Pulmonary artery endothelial cell (primary cell): ENCODE data around the gene CMTM5. TPM values are rescaled to one million over a fixed set of nuclear protein-coding genes. Genes with fewer than 3 reads are reported as not detected.

ENCODE experiments used
- DNase-seq: peaks from one replicate; pipeline ENCODE4 v3.0.0-alpha.2; 2011; ENCODE audit warnings: low read depth, low spot score
- total RNA-seq: library from RNA; depleted of rRNA; stranded (reverse); fragments of >200 nt; gene quantifications from 2 replicates; pipeline ENCODE4 v1.2.3, GENCODE V29; 2014

CMTM5 gene, protein sequence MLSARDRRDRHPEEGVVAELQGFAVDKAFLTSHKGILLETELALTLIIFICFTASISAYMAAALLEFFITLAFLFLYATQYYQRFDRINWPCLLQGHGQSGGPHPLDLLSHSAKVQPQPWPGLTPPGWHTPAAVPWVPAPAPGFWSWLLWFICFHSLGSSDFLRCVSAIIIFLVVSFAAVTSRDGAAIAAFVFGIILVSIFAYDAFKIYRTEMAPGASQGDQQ
- not detected in 2 replicates for total RNA-seq

DNA sequence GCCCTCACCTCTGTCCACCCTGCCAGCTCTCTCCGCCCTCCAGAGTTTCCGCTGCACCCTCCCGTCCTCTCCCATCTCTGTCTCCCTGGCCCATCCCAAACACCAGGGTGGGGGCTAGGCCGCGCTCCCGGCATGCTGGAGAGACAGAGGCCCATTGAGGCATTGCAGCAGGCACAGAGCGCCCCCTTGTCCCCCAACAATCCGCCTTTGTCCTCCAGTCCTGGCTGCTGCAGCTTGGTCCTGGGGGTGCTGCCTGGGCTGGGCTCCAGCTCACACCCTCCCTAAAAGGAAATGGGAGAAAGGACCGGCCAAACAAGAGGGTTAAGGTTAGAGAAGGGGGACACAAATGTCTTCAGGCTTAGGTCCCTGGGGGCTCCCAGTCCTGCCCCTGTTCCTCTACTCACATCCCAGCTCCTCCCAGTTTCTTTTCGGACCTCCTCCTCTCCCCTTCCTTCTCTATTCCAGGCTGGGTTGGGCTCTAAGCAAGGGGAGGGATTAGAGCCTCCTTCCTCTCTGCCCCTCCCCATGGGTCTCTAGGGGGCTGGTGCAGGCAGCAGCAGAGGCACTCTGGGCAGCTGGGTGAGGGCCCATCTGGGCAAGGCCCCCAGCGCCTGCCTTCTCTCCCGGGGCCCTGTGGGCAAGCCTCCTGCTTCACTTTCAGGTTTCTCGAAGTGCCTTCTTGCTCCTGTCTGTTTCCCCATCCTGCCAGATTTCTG, at the start of gene CMTM5:
CMTM5 (plus strand) TSS at position 565 of the 716 bp plus-strand sequence. CDS start 206 bp downstream, outside the sequence.
- DNase-seq, result no peak

DNA sequence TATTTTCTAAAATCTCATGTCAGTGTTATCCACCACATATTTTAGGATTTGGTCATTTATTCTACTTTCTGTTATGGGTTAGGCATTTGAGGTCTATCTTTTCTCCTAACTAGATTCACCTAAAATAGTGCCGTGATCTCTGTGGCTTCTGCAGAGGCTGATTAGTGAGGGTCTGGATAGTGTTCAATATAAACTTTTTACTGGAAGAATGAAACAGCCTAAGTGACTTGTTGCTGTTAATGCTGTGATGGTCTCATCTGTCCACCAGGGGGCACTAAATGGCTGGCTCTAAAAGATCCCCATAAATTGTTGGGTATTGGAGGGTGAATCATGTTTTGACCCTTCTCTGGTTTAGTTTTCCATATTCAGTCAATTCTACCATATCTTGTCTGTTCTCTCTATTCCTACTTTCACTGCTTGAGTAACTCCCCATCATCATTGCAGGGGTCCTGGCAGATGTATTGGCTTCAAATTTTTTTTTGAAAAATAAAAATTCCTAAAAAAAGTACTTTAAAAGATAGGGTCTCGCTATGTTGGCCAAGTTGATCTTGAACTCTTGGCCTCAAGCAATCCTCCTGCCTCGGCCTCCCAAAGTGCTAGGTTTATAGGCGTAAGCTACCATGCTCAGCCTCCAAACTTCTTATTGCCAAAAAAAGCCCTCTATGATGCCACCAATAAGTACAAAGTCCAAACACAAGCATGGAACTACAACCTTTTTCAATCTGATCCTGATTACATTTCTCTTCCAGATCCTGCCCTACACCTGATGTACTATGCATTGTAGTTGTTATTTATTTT, 48.7 kb upstream of the CMTM5 start:
- DNase-seq, result peak; percentile 41

DNA sequence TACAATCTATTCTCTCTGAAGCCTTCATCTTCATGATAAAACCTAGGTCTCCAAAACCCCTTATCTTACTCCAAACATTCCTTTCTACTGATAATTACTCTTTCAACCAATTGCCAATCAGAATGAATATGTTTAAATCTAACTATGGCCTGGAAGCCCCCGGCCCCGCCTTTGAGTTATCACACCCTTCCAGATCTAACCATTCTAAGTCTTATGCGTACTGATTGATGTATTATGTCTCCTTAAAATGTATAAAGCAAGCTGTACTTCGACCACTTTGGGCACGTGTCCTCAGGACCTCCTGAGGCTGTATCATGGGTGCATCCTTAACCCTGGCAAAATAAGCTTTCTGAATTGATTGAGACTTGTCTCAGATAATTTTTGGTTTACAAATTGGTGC, 41.2 kb upstream of the CMTM5 start:
- DNase-seq, result no peak

DNA sequence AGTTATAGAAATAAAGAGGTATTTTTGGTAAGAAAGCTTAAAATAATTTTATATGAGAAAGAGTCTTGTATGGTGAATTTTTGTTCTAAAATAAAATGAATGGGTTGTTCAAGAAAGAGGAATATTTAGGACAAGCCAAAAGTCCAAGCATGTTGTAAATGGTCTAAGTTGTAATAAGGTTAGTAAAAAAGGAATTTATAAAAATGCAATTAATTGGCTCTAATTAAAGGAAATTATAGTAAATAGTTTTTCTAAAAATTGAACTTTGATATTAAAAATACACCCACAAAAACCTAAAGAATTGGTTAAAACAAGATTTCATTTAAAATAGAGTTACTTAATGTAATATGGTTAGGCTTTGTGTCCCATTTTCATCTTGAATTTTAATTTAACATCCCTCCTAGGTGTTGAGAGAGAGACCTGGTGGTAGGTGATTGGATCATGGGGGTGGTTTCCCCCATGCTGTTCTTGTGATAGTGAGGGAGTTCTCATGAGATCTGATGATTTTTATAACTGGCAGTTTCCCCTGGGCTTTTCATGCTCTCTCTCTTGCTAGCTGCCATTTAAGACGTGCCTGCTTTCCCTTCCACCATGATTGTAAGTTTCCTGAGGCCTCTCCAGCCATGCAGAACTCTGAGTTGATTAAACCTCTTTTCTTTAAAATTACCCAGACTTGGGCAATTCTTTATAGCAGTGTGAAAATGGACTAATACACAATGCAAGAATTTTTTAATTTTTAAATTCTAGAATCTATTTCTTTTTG, 37.2 kb upstream of the CMTM5 start:
- DNase-seq, result no peak

DNA sequence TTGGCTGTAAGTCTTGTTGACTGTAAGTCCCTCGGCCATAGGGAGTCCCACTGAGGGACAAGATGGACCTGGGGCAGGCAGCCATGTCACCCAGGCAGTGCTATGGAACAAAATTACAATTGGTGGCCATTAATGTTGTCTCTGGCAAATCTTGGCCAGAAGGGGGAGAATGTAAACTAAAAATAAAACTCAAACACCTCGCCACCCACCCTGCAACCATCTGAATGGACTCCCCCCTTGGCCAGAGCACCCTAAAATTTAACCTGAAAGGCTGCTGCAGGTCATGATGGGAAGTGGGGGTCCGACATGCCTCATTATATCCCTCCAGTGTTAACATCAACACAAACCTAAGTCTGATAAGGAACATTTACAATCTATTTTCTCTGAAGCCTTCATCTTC, 32.4 kb upstream of the CMTM5 start:
- no peak for DNase-seq

DNA sequence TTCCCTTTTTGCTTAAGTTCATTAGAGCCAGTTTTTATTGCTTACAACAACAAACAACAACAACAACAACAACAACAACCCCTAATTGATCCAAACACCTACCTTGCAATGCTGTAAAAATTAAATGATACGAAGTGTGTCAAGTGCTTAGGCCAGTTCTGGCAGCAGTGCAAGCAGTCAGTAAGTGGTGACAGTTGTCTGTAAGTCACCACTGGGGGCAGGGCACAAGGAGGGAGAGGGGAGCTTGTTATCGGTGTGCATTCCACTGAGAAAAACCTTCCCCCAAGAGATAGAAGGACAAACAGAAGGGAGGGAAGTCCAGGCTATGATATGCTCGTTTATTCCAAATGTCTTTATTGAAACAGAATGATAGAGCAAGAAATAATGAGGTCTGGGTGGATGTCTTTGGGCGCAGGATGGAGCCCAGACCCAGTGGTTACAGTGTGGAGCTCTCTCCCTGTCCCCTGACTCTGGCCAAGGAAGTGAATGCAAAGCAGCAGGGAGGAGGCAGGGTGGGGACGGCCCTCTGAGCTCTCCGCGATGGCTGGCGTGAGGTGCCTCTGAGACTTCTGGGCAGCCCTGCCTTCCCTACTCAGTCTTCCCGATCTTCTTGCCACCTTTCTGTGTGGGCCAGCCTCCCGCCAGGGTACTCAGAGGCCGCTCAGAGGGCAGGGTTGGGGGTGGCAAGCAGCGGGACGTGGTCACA, 30.7 kb upstream of the CMTM5 start:
- no peak for DNase-seq

DNA sequence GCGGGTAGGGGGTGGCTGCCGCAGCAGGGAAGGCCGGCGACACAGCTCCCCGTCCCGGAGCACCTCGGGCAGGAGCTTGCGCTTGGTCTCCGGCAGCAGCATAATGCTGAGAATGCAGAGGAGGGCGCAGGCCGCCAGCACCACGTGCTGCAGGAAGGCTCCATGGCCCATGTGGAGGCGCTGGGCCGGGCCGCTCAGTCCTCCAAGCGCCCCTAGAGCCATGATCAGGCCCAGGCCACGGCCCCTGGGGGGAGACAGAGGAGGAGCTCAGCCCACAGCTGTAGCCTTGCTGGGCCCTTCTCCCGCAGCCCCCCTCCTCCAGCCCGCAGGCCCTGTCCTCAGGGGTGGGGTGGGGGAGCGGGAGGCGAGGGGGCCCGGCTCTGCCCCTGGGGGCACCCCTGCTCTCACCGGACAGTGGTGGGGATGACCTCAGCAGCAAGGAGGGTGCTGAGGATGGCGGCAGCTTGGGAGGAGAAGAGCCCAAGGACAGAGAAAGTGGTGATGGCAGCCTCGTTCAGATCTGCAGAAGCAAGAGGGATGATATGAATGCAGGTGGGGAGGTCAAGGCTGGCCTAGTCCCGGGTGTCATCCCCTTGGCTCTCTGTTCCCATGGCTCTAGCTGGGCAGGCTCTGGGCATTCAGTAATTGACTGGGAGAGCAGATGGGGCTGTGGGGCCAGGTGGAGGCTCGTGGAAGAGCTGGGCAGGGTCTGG, 30.0 kb upstream of the CMTM5 start:
- no peak for DNase-seq

DNA sequence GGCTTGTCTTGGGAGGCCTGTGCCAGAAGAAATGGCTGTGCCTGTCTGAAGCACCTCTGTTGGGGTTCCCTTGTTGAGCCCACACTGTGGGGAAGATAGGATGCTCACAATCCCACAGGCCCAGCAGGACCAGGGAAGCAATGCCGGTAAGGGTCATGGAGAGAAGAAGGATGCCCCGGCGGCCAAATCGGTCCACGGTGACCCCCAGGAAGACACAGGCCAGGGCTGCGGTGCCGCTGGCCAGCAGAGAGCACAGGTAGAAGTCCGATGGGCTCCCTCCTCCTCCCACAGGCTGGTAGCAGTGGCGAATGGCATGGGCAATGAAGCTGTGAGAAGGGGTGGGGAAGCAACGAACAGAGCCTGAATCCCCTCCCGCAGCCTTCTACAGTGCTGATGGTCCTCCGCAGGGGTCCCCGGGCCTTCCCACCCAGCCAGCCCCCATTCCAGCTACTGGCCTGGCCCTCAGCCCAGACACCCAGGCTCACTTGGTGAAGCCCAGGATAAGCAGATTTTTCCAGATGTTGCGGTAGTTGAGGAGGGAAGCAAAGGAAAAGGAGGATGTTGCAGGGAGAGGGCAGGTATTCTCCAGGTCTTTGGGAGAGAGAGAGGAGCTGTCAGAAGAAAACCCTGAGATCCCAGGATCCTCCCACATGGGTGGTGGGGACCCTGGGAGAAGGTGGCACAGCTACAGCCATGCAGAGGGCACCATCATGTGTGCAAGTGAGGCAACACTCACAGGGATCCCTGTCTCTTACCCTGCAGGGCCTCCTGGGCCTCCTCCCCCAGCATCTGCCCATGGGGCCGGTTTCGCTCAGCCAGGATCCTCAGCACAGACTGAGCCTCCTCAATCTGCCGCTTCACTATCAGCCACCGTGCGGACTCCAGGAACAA, 29.2 kb upstream of the CMTM5 start:
- no peak for DNase-seq

DNA sequence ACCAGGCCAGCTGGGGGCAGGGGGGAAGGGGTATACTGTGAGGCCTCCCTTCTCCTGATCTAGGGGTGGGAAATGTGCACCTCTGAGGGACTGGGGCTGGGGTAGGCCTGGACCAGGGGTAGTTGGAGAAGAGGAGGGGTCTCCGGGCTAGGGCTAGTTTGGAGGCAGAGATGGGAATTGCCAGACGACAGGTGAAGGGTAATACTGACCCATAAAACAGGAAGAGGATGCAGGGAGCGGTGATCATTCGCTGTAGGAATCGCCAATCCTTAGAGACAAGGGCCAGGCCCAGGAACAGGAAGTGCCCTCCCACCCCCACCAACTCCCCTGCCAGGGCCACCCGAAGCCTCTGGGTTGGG, 28.6 kb upstream of the CMTM5 start:
- no peak for DNase-seq

DNA sequence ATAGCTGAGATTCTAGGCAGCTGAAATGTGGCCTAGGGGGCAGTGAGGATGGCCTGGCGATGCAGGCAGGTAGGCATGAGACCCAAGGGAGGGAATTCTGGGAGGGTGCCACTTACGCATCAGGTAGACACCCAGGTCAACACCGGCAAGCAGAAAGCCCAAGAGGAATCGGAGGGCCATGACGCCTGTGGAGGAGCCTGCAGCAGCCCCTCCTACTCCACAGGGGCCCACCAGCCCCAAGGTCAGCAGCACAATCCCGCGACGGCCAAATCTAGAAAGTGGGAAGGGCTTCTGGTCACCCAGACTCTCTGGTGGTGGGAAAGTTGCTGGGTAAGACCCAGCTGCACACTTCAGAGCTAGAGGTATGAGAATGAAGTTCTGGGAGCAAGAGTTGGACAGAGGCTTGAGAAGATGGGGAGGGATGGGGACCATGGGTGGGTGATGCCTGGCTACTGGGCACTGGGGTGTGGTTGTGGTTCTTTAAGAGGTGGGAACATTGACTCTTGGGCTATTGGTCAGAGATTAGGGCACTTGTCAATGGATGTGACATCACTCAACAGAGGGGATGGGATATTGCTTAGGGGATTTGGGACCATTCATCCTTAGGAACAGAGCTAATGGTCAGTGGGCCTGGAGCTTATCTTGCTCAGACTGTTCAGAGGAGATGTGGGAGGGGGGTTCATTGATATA, 27.5 kb upstream of the CMTM5 start:
- DNase-seq, result no peak

DNA sequence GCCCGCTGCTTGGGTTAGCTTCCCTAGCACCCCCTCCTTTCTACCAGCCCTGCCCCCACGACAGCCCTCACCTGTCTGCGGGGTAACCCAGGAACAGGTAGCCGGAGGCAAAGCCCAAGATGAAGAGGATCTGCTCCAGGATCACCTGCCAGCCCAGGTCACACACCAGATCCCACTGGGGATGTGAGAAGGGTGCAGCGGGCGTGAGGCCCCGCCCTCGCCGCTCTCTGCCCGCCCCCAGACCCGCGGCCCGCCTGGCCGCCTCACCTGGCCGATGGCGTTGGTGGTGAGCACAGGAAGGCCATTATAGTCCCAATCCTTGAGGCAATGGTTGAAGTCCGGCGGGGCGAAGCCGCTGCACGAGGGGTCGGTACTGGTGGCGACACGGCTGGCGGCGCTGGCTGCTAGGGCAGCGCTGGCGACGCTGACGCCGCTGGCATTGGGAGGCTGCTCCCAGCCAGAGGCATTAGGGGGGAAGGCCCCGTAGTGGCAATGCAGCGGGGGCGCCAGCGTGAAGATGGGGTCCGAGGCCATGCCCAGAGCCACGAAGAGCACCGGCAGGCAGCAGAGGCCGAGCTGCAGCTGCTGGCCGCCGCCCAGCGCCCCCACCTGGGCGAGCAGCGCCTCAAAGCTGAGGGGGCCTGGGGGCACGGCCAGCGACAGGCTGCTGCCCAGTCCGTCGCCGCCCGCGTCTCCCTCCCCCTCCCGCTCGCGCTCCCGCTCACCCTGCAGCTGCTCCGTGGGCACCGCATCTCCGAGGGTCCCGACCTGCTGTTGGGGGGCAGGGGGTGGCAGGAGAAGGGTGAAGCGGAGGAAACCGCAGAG, 25.0 kb upstream of the CMTM5 start:
- DNase-seq, result no peak

DNA sequence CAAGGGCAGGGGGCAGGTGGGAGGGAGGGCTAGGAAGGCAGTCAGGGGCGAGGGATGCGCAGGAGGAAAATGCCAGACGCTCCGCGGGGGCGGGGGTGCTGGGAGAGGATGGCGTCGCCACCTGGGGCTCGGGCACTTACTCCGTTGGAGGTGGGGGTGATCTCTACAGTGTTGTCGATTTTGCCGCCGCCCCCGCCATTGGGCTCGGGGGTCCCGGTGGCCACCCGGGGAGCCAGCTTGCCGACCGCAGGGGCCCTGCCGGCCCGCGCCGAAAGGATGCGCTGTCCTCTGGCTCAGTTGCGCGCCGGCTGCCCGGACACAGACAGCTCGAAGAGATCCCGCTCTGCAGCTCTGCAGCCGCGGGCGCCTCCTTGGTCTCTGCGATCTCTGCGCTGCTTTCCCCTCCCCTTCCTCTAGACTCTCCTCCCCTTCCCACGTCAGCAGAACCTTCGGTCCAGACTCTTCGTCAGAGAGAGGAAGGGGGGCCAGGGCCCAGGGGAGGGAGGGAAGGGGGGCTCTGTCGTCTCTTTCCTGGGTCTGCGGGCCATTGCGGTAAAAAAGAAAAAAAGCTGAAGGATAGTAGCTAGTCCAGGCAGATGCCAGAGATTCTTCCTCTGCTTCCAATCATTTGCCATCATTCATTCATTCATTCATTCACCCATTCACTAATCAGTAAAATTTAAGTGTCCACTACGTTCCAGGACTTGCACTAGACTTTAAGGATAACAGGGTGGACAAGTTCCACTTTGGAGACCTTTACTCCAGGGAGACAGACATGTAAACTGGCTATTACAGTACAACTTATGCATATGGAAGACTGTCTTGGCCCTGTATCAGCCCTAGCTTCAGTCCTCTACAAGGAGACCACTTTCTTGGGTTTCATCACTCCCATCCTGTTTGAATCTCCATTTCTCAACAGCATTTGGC, 24.1 kb upstream of the CMTM5 start, which contains the start of gene SLC22A17:
SLC22A17 (minus strand) TSS at position 382 of the 927 bp plus-strand sequence.
- no peak for DNase-seq

DNA sequence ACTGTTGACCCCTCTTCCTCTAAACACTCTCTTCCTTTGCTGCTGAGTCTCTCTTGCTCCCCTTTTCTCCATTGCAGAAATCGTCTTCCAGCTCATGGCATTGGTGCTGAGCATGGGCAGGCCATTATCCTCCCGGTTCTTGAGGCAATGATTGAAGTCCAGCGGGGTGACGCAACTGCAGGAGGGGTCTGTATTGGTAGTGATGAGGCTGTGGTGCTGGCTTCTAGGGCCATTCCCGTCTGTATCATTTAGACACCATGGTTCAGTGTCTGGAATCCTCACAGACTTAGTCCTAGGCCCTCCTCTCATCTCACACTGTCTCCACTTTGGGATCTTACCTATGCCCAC, 23.4 kb upstream of the CMTM5 start:
- DNase-seq, result no peak

DNA sequence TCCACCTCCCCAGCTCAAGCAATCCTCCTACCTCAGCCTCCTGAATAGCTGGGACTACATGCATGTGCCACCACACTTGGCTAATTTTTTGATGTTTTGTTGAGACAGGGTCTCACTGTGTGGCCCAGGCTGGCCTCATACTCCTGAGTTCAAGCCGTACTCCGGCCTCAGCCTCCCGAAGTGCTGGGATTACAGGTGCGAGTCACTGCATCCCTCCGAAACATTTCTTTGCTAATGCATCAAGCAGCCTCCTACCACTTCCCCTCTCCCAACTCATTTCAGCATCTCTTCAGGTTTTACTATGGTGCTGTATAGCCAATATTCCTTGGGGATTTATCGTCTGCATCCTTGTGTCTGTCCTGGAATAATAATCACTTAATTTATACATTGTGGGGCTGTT, 21.9 kb upstream of the CMTM5 start:
- no peak for DNase-seq

DNA sequence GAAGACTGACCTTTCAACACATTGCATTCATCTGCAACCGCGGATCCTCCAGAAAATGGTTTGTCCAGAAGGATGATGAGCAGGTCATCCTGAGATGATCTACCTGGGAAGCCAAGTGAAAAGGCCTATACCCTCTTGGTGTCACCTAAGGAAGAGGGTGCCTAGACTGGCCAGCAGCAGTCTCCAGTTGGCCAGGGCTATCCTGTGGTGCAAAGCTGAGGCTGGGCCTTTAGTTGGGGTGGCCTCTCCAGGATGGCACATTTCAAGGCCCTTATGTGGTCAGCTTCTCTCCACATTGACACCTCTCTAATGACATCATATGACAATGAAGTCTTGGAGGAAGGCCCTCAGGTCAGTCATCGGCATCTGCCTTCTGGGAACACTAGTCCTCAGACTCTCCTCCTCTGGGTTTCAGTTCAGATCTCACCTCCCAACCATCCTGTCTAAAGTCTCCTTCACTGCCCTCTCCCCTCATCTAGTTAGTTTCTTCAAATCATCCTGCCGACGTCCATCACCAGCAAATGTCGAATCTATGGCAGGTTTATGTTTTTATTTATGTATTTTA, 20.9 kb upstream of the CMTM5 start:
- DNase-seq, result no peak

DNA sequence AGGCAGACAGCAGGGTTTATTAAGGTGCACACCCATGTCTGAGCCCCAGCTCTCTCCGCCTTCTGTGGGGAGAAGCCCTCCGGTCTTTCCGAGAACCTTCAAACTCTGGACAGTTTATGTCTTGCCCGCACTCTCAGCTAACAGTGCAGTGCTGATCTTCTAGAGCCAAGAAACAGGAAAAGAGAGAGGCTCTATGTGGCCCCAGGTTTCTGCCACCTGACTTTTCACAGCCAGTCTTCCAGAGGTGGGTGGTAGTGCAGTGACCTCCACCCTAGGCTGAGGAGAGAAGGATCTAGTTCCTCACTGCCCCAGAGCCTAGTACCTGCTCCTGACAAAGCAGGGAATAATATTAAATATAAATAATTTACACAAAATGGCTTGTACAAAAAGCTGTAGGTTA, 20.2 kb upstream of the CMTM5 start:
- DNase-seq, result no peak

DNA sequence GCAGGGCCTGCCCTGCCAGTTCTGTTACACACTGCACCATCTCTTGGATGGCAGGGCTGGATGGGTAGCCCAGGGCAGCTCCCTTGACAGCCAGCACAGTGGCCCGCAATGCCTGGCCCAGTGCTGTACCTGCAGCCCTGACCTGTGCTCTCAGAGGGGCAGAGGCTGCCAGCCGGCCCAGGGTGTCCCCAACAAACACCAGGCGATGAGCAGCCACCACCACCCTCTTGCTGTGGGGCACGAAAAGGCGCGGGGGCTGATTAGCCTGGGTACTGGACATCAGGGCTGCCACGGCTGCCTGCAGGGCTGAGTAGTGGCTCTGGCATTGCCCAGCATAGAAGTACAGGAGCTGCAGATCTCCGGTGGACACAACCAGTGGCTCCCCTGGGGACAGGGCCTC, 19.6 kb upstream of the CMTM5 start:
- DNase-seq, result no peak
